HUDEP-2 (cell line): ENCODE measurements around the gene DGKI.

Experiments used
- DNase-seq, 76 experiments: peaks; one replicate each; lab custom pipeline; 2025; ENCODE audit not compliant: unreplicated experiment in 76 of 76; lab: John Stamatoyannopoulos, UW

DGKI gene

DNA sequence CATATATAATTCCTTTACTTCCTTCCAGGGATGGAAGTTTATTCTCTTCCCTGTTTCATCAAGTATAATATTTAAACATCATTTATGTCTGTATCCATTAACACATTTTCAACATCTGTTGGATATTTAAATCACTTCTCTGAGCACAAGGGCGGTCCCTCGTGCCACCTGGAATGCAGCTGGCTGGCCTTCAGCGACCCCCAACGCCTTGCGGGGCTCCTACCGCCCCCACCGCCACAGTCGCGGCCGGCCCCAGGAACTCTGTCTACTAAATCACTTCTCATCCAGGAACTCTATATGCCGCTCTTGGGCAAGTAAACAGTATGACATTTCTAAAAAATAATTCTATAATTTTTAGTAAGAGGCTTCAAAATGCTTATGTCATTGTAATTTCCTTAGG is 282.1 kb downstream of the DGKI start:
- no peak for DNase-seq

DNA sequence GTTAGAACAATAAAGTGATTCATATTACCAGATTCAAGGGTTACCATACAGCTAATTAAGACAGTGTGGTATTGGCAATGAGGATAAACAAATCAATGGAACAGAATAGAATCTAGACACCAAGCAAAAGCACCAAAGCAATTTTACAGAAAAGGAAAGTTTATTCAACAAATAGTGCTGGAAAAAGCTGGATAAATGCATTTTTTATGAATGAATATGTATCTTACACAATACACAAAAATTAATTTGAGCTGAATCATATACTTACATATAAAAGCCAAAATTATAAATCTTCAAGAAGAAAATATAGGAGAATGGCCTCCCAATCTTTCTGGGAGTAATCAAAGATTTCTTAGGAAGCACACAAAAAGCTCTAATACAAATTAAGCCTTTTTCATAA is 282.8 kb downstream of the DGKI start:
- DNase-seq, result no peak

DNA sequence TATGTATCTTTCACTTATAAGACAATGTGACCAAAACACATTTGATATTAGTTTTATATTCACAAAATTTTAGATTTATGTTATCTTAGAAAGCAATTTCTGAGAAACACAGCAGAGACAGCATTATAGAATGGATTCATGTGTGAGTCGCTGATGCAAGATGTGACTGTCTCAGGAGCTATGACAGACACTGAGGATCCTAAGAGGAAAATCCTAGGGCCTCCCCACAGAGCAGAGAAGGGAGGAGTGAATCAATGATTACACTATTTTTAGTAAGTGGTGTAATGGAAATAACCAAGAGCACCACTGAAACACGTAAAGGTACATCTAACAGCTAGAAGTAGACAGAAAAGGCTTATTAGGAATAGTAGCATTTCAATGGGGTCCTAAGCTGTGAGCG is 299.3 kb downstream of the DGKI start:
- no peak for DNase-seq

GRCh38 chr7:137546671-137547070 is 300.1 kb downstream of the DGKI start:
- DNase-seq, result no peak

DNA sequence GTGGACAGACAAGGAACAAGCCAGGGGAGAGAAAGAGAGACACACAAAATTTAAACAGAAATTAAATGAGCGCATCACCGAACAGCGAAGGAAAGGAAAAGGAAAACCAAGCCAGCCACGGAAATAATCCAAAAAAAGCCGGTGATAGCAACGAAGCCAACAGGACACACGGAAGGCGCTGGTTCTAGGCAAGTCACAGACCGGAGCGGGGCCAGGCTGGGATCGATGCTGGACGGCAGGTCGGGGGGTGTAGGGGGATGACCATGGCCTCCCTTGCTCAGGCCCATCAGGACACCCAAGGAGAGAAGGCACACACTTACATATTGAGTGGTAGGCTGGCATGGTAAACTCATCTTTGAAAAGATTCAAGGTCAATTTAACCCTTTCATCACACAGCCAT is 300.8 kb downstream of the DGKI start:
- no peak for DNase-seq

GRCh38 chr7:137545059-137545716 is 301.6 kb downstream of the DGKI start:
- DNase-seq, result peak in 1 of 76 experiments; percentile 2

DNA sequence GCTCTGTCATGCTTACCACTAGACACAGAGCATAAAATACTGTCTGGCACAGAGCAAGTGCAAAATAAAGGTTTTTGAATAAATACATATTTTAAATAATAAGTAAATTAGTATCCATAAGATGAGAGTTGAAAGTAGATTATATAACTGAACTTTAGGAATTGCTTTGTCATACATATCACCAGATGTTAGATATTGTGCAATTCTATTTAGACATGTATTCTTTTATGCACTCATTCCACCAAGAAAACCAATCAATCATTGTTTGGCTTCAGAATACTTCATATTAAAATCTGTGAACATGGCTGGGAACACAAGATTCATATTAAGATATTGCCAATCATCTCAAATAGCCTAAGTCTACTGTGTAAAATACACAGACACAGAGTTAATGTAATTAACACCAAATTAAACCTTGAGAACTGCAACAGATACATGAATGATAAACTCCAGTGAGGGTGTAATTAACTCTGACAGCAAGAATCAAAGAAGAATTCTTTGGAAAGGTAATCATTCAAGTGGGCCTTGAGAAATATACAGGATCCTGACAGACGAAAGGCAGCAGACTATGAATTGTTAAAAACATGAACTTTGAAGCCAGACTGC is 302.2 kb downstream of the DGKI start:
- no peak for DNase-seq

DNA sequence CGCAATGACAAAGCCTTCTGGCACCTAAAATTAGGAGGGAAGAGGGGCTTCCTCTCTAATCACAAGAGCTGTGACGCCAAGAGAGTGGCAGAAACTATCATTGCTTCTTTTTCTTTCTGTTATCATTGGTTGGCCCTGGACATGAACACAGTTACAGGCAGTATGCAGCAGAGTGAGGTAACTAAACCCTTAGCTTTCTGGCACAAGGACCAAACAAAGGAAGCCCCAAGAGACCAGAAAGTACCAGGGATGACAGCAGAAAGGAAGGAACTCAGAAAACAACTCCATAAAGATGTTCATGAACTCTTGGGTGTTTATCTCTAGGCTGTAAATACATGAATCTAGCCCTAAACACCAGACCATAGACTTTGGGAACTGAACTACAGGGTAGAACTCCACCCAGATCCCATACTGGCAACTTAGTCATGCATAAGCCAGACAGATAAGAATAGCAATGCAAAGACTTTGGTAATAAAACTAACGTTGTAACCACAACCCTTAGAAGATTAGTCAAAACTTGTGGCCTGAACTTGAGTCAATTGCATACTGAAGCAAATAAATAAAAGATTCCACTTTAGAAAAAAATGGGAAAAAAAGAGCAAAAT is 307.6 kb downstream of the DGKI start:
- peak in 4 of 76 experiments; percentile 2 to 45 (median 6) for DNase-seq

- peak in 1 of 76 experiments; percentile 3 for DNase-seq
Measured at GRCh38 chr7:137538361-137538762, 308.4 kb downstream of the DGKI start.

DNA sequence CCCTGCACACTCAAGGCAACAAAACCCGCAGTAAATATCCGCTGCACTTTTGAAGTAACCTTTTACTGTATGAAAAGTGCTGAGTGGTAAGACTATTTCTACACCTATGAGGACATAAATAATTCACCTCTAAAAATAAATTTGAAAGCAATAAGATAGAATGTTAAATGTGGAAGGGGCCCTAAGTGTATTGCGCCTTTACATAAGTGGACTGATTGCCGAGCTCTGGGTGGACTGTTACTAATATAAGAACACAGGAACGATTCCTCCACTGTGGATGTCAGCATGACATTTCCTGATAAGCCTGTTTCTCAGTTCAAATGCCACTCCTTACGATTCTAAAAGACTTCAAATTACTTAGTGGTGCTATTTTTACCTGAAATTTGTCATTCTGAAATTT is 311.2 kb downstream of the DGKI start:
- DNase-seq, result no peak

DNA sequence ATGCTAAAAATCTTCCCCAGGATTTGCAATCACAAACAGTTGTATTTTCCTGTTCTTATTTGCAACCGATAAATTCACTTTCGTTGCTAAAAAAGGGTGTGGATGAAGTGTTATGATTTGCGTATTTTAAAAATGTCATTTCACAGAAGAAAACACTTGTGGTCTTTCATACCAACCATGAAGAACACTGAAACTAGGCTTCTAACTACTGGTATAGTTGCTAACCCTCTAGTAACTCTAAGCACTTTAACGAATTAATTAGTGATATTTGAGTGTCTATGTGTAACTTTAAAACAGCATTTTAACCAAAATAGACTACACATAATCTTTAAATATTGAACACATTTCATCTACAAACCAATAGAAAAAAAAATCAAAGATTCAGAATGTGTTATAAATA is 315.1 kb downstream of the DGKI start:
- no peak for DNase-seq

DNA sequence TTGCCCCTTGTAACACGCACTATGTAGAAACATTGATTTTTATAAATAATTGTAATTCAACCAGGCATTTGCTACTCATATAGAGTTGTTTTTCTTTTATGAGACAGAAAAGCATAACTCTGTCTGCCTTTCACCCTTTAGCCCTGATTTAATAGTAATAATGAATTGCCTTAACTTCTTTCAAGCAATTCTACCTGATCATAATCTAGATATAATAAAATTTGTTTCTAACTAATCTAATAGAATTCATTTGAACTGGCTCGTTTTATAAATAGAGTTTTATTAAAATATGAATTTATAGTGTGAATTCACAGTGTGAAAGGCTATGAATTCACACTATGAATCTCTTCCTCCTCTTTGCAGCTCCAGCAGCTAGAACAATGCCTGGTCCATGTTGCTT is 319.1 kb downstream of the DGKI start:
- DNase-seq, result no peak

DNA sequence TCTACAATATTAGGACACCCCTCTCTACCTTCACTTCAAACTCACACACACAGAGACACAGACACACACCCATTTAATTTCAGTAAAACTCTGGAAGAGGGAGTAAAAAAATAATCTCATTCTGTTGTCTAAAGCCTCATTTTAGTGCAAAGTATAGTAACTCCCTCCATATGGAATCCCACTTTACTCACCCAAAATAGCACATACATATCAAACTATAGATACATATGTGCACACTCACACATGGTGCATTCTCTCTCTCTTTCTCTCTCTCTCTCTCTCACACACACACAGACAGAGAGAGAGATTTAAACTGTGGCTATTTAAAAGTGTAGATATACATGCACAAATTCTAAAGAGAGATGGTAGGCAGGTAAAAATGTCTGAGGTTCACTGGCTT is 323.6 kb downstream of the DGKI start:
- DNase-seq, result no peak

DNA sequence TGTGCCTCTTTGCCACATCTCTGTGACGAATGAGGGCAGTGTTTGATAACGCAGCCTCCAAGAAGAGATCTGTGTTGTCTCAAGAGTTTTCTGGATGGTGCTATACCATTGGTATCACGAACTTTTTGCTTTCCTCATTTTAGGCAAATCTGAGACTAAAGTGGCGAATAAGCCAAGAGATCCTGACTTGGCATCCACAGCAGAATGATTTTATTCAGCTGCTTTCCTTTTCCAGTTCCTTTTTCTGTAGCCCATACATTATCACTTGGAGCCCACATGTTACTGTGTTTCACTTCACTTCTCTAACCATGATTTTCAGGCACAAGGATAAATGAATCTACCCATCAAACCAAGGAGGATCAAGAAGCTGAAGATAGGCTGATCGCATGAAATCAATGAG is 325.3 kb downstream of the DGKI start:
- DNase-seq, result no peak

- DNase-seq, result no peak
Measured at GRCh38 chr7:137519947-137520346, 326.8 kb downstream of the DGKI start.

GRCh38 chr7:137519181-137519691 is 327.5 kb downstream of the DGKI start:
- peak in 25 of 76 experiments; percentile 1 to 77 (median 34) for DNase-seq

- DNase-seq, result no peak
Measured at GRCh38 chr7:137513091-137513490, 333.7 kb downstream of the DGKI start.

- DNase-seq, result no peak
Measured at GRCh38 chr7:137507096-137507495, 339.7 kb downstream of the DGKI start.

- DNase-seq, result no peak
Measured at GRCh38 chr7:137506031-137506430, 340.7 kb downstream of the DGKI start.

DNA sequence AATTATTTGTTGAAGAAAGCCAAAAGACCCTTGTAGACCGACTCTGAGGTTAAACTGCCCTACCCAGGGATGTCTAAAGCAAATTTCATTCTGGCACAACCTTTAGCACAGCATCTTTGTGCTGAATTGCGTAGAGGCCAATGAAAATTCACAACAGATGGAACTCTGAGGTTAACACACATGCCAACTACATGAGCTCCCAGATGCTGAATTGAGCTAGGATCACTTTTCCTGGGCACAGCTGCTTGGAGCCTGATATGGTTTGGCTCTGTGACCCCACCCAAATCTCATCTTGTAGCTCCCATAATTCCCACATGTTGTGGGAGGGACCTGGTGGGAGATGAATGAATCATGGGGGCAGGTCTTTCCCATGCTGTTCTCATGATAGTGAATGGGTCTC is 345.2 kb downstream of the DGKI start:
- DNase-seq, result no peak

- no peak for DNase-seq
Measured at GRCh38 chr7:137492889-137493288, 353.9 kb downstream of the DGKI start.

DNA sequence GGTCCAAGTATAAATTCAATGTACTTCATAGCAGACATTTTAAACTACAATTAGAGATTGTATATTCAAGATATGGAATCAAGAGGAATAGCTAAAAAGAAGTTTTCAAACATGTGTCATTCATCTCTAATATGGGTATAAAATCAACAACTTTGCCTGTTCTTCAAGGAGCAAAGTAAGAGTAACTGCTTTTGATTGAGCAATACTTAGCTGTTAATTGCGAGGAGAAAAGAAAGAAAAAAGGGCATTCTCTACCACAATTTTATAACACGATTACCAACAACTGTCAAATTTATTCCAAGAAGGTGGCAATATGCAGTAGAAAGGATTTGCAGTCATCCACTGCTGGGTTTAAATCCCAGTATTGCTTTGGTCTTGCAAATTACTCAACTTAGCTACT is 356.9 kb downstream of the DGKI start:
- no peak for DNase-seq
